ENCODE data around the gene NSMCE3. TPM values are rescaled to one million over a fixed set of nuclear protein-coding genes. Genes with fewer than 3 reads are reported as not detected.

Gene NSMCE3
- total and polyA plus RNA-seq, 9 of the 15 experiments (the other 6 are each of a cell fraction or from before 2014, with no cell fraction given), result 0.92 to 8.4 (median 5.4) TPM

DNA sequence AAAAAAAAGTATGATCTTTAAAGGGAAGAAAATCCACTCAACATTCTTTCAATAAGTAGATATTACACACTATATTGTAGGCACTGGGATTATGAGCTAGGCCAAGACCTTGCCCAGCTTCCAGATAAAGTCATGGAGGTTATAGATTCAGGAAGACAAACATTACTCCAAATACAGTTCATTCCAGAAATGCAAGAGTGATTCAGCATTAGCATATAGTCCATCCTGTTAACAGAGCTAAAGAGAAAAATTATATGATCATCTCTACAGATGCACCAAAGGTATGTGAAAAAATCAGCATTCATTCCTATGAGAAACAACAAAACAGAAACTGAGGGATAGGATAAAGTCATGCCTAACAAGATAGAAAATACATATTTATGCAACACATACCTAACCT is 42.1 kb upstream of the NSMCE3 start:
- POLR2A ChIA-PET, result no interaction called here
- no peak overlapping the region for H3K4me2 ChIP-seq (ENCODE audit: insufficient read depth, low read length)
- CTCF ChIA-PET (ENCODE audit: low intra/inter-chr PET ratio), result no interaction called here
- no peak for ATAC-seq
- H3K9me1 ChIP-seq (ENCODE audit: control insufficient read depth, insufficient read depth, low read length), result no peaks in the 10 kb centered on the region
- no peaks in the 10 kb centered on the region for H3K4me1 ChIP-seq (replicated peaks in 1 of 2; ENCODE audit: control insufficient read depth in 2 of 2, insufficient read depth in 2 of 2, low read length in 2 of 2)
- no peak overlapping the region for H3K9ac ChIP-seq (ENCODE audit: insufficient read depth in 1 of 2, low read depth in 2 of 2, low read length in 2 of 2)
- no peaks in the 10 kb centered on the region for H4K20me1 ChIP-seq (replicated peaks; ENCODE audit: control insufficient read depth, insufficient read depth, low read length)
- intact Hi-C loops (cut with micrococcal nuclease) (no loop called here), in situ Hi-C loops (cut with MboI) (no loop called here)
- no TSS peak for BruUV-seq (replicated peaks)
- no peak for DNase-seq (ENCODE audit: extremely low read depth in 1 of 4, low spot score in 3 of 4)
- no peak for FAIRE-seq
- H3K27me3 ChIP-seq (ENCODE audit: control insufficient read depth in 2 of 2, insufficient read depth in 2 of 2, low read length in 2 of 2), result peaks cover 0 to 24% of the 10 kb centered on the region in 2 experiments; a peak in 3 of 5 replicates
- no peaks in the 10 kb centered on the region for H3K36me3 ChIP-seq (ENCODE audit: control insufficient read depth, insufficient read depth, low read length)
- H3K79me2 ChIP-seq (ENCODE audit: control insufficient read depth, insufficient read depth, low read length), result no peaks in the 10 kb centered on the region
- no peaks in the 10 kb centered on the region for H3K9me3 ChIP-seq (replicated peaks; ENCODE audit: control insufficient read depth, insufficient read depth, low read depth, low read length)
- no peak overlapping the region for H2AFZ ChIP-seq (ENCODE audit: low read depth, low read length)
- H3K27ac ChIP-seq (ENCODE audit: extremely low read depth, low read depth, low read length), result no peak overlapping the region
- no peak overlapping the region for H3K4me3 ChIP-seq
- no peak for TF ChIP-seq ZNF146 (CRISPR knock-in tag; IDR thresholded peaks at IDR 0.05; ENCODE audit: unreplicated experiment)
- TF ChIP-seq ZNF407 (IDR thresholded peaks at IDR 0.05; ENCODE audit: low read depth), result no peak
- no peak for TF ChIP-seq ZFPM2 (CRISPR knock-in tag; IDR thresholded peaks at IDR 0.05)
- TF ChIP-seq KAT7 (CRISPR knock-in tag; IDR thresholded peaks at IDR 0.05; ENCODE audit: borderline replicate concordance), result no peak
- no peak for TF ChIP-seq ZC3H11A (IDR thresholded peaks at IDR 0.05; ENCODE audit: low read depth, low read length)
- no peak for TF ChIP-seq ZNF316 (IDR thresholded peaks at IDR 0.05)
- no peak for TF ChIP-seq PHF8 (IDR thresholded peaks at IDR 0.05; ENCODE audit: borderline replicate concordance, low read length)
- no peak for TF ChIP-seq MBD1 (CRISPR knock-in tag; IDR thresholded peaks at IDR 0.05)
- TF ChIP-seq HES1 (IDR thresholded peaks at IDR 0.05; ENCODE audit: low read depth), result no peak

Measured in K562 (cell line).